GM18498 (cell line): ENCODE results near the gene CHP2.
"Not testable (repeated sequence)": the region's sequence is repeated elsewhere in the genome, so short reads cannot be mapped to it uniquely, and the experiment has no call there.

Experiments used
- ATAC-seq: cut with Tn5 transposase; IDR thresholded peaks from one replicate; pipeline ENCODE4 v1.9.1; 2021; ENCODE audit warnings: mild to moderate bottlenecking, moderate library complexity; ENCODE audit not compliant: unreplicated experiment

The CHP2 gene

GRCh38 chr16:23742766-23743165, 12.1 kb upstream of the CHP2 start:
- ATAC-seq = no peak

- no peak for ATAC-seq
Measured at GRCh38 chr16:23745263-23745662, 9.6 kb upstream of the CHP2 start.

- ATAC-seq = no peak
Measured at GRCh38 chr16:23748630-23749029, 6.2 kb upstream of the CHP2 start.

- ATAC-seq = not testable (repeated sequence)
Measured at GRCh38 chr16:23751053-23751452, 3.8 kb upstream of the CHP2 start.

- ATAC-seq = no peak
Measured at GRCh38 chr16:23753908-23754593, 775 bp upstream of the CHP2 start.

GRCh38 chr16:23755484-23755809, 621 bp downstream of the CHP2 start:
- ATAC-seq = no peak

- ATAC-seq = no peak
Measured at GRCh38 chr16:23757116-23757515, 2.3 kb downstream of the CHP2 start.

GRCh38 chr16:23757937-23758619, 3.3 kb downstream of the CHP2 start:
- ATAC-seq = no peak

GRCh38 chr16:23765933-23766332, 11.1 kb downstream of the CHP2 start:
- ATAC-seq = no peak

- no peak for ATAC-seq
Measured at GRCh38 chr16:23768581-23768980, 13.8 kb downstream of the CHP2 start.

- no peak for ATAC-seq
Measured at GRCh38 chr16:23771027-23771426, 16.2 kb downstream of the CHP2 start.

GRCh38 chr16:23771642-23772041, 16.8 kb downstream of the CHP2 start:
- ATAC-seq = no peak

GRCh38 chr16:23773339-23773738, 18.5 kb downstream of the CHP2 start:
- ATAC-seq = no peak

GRCh38 chr16:23781176-23781575, 26.4 kb downstream of the CHP2 start:
- no peak for ATAC-seq

GRCh38 chr16:23784811-23785447, 30.1 kb downstream of the CHP2 start:
- ATAC-seq = no peak

GRCh38 chr16:23785842-23786241, 31.0 kb downstream of the CHP2 start:
- no peak for ATAC-seq

- ATAC-seq = no peak
Measured at GRCh38 chr16:23786964-23787561, 32.2 kb downstream of the CHP2 start.

GRCh38 chr16:23788685-23789084, 33.9 kb downstream of the CHP2 start:
- ATAC-seq = no peak

- no peak for ATAC-seq
Measured at GRCh38 chr16:23795378-23795777, 40.6 kb downstream of the CHP2 start.

- no peak for ATAC-seq
Measured at GRCh38 chr16:23796941-23797340, 42.1 kb downstream of the CHP2 start.

- ATAC-seq = no peak
Measured at GRCh38 chr16:23801378-23801777, 46.6 kb downstream of the CHP2 start.

- no peak for ATAC-seq
Measured at GRCh38 chr16:23802776-23803175, 48.0 kb downstream of the CHP2 start.
